Breast epithelium (tissue), 3 donors: ENCODE measurements around the gene LRIT3.

Experiments used
- CTCF ChIP-seq, 3 donors: fragments of 450-650 bp; IDR thresholded peaks; one replicate each; pipeline ENCODE4 v1.5.1; 2016 to 2017; ENCODE audit warnings: antibody characterized with exemption in 3 of 3, mild to moderate bottlenecking in 3 of 3, moderate library complexity in 3 of 3
- POLR2A ChIP-seq: fragments of 450-650 bp; IDR thresholded peaks from one replicate; pipeline ENCODE4 v1.6.1; 2016; ENCODE audit warnings: antibody characterized with exemption, mild to moderate bottlenecking, moderate library complexity
- POLR2AphosphoS5 ChIP-seq, 3 donors: sonication (generic); formaldehyde crosslinking; IDR thresholded peaks; one replicate each; pipeline ENCODE4 v1.6.1; 2017; ENCODE audit warnings: antibody characterized with exemption in 3 of 3

- no peak for TF ChIP-seq CTCF (IDR thresholded peaks at IDR 0.05)
- TF ChIP-seq POLR2A = no peak
- TF ChIP-seq POLR2AphosphoS5 (IDR thresholded peaks at IDR 0.05) = no peak
Observed at GRCh38 chr4:109850601-109851000, 2.7 kb downstream of the LRIT3 start.
